GM21367 (cell line): ENCODE data around the gene RPTOR.
"Not testable (repeated sequence)": the region's sequence is repeated elsewhere in the genome, so short reads cannot be mapped to it uniquely, and the experiment has no call there.

Experiments
- ATAC-seq: cut with Tn5 transposase; IDR thresholded peaks from one replicate; pipeline ENCODE4 v1.9.1; 2021; ENCODE audit not compliant: unreplicated experiment

The RPTOR gene

GRCh38 chr17:80759377-80759673 is 214.7 kb downstream of the RPTOR start:
- no peak for ATAC-seq

GRCh38 chr17:80760511-80760911 is 215.9 kb downstream of the RPTOR start:
- ATAC-seq, result no peak

GRCh38 chr17:80761110-80761871 is 216.7 kb downstream of the RPTOR start:
- no peak for ATAC-seq

GRCh38 chr17:80762076-80762475 is 217.4 kb downstream of the RPTOR start:
- ATAC-seq, result no peak

- no peak for ATAC-seq
Observed at GRCh38 chr17:80763293-80763867, 218.7 kb downstream of the RPTOR start.

GRCh38 chr17:80764627-80765145 is 220.0 kb downstream of the RPTOR start:
- not testable (repeated sequence) for ATAC-seq

GRCh38 chr17:80765241-80765961 is 220.8 kb downstream of the RPTOR start:
- no peak for ATAC-seq

GRCh38 chr17:80766290-80766855 is 221.7 kb downstream of the RPTOR start:
- ATAC-seq, result no peak

GRCh38 chr17:80768389-80768788 is 223.8 kb downstream of the RPTOR start:
- ATAC-seq, result no peak

- no peak for ATAC-seq
Observed at GRCh38 chr17:80768936-80769335, 224.3 kb downstream of the RPTOR start.

GRCh38 chr17:80769516-80769915 is 224.9 kb downstream of the RPTOR start:
- ATAC-seq, result no peak

- no peak for ATAC-seq
Observed at GRCh38 chr17:80769936-80770625, 225.4 kb downstream of the RPTOR start.

- no peak for ATAC-seq
Observed at GRCh38 chr17:80770881-80771611, 226.4 kb downstream of the RPTOR start.

GRCh38 chr17:80771612-80772005 is 227.0 kb downstream of the RPTOR start:
- ATAC-seq, result no peak

GRCh38 chr17:80772906-80773242 is 228.2 kb downstream of the RPTOR start:
- ATAC-seq, result no peak

GRCh38 chr17:80773243-80773991 is 228.8 kb downstream of the RPTOR start:
- no peak for ATAC-seq

GRCh38 chr17:80774146-80774545 is 229.5 kb downstream of the RPTOR start:
- no peak for ATAC-seq

GRCh38 chr17:80774643-80775281 is 230.1 kb downstream of the RPTOR start:
- no peak for ATAC-seq

- ATAC-seq, result no peak
Observed at GRCh38 chr17:80775863-80776262, 231.2 kb downstream of the RPTOR start.
